ENCODE results near the gene ERAS. TPM values are rescaled to one million over a fixed set of nuclear protein-coding genes. Genes with fewer than 3 reads are reported as not detected.

ERAS gene
- total RNA-seq, 1 donor from 2014 or later, result not detected

- H3K4me3 ChIP-seq (ENCODE audit: insufficient read depth, low read depth, low read length), result no peak overlapping the region
- no peaks in the 10 kb centered on the region for H3K27me3 Mint-ChIP-seq (ENCODE audit: low read depth, unreplicated experiment)
- DNase-seq (ENCODE audit: low read depth) (no peak), FAIRE-seq (no peak)
- no peaks in the 10 kb centered on the region for H3K27me3 ChIP-seq (ENCODE audit: insufficient read depth, low read length)
- H3K4me2 ChIP-seq (ENCODE audit: low read length), result no peak overlapping the region
- H3K4me3 Mint-ChIP-seq (ENCODE audit: unreplicated experiment), result no peak overlapping the region
- H3K79me2 ChIP-seq (ENCODE audit: insufficient read depth, low read length), result no peaks in the 10 kb centered on the region
- no peaks in the 10 kb centered on the region for H3K9me3 ChIP-seq (ENCODE audit: insufficient read depth, low read depth, low read length)
- no peak overlapping the region for H2AFZ ChIP-seq (ENCODE audit: low read depth, low read length)
- H3K9me3 Mint-ChIP-seq (ENCODE audit: unreplicated experiment), result no peaks in the 10 kb centered on the region
- H3K9ac ChIP-seq (ENCODE audit: low read length), result no peak overlapping the region
- no peaks in the 10 kb centered on the region for H3K4me1 Mint-ChIP-seq (ENCODE audit: low read depth, unreplicated experiment)
- no peak for TF ChIP-seq EZH2 (IDR thresholded peaks at IDR 0.05; ENCODE audit: insufficient read depth, low read length)
- TF ChIP-seq, protein P1, sequence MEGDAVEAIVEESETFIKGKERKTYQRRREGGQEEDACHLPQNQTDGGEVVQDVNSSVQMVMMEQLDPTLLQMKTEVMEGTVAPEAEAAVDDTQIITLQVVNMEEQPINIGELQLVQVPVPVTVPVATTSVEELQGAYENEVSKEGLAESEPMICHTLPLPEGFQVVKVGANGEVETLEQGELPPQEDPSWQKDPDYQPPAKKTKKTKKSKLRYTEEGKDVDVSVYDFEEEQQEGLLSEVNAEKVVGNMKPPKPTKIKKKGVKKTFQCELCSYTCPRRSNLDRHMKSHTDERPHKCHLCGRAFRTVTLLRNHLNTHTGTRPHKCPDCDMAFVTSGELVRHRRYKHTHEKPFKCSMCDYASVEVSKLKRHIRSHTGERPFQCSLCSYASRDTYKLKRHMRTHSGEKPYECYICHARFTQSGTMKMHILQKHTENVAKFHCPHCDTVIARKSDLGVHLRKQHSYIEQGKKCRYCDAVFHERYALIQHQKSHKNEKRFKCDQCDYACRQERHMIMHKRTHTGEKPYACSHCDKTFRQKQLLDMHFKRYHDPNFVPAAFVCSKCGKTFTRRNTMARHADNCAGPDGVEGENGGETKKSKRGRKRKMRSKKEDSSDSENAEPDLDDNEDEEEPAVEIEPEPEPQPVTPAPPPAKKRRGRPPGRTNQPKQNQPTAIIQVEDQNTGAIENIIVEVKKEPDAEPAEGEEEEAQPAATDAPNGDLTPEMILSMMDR (IDR thresholded peaks at IDR 0.05; ENCODE audit: insufficient read depth, low read depth, low read length), result no peak
- H3K36me3 Mint-ChIP-seq (ENCODE audit: low read depth, unreplicated experiment), result peaks cover 4% of the 10 kb centered on the region
- no peaks in the 10 kb centered on the region for H3K4me1 ChIP-seq (ENCODE audit: insufficient read depth, low read length)
- H3K27ac Mint-ChIP-seq (ENCODE audit: unreplicated experiment), result no peak overlapping the region
- H3K36me3 ChIP-seq (ENCODE audit: insufficient read depth, low read length), result no peaks in the 10 kb centered on the region
- no peak overlapping the region for H3K27ac ChIP-seq (ENCODE audit: low read depth, low read length)
- H4K20me1 ChIP-seq (ENCODE audit: insufficient read depth, low read length), result no peaks in the 10 kb centered on the region
Measured at GRCh38 chrX:48823053-48823452, 3.3 kb upstream of the ERAS start.

DNA sequence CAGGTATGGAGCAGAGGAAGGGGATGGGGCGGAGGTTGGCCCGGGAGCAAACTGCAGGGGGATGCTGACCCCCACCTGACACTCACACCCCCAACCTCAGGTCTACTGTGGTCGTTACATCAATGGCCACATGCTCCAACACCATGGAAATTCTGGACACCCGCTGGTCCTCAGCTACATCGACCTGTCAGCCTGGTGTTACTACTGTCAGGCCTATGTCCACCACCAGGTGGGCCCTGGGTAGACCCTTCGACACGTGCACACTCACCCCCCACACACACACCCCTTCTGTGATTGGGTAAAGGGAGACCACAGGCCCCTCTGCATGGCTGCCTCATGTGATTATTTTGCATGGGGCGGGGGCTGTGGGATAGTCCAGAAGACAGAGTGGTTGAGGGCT is 2.2 kb upstream of the ERAS start:
- no peak for DNase-seq (ENCODE audit: low read depth)
- no peak overlapping the region for H3K4me2 ChIP-seq (ENCODE audit: low read length)
- no peak overlapping the region for H3K27ac ChIP-seq (ENCODE audit: low read depth, low read length)
- no peaks in the 10 kb centered on the region for H3K4me1 ChIP-seq (ENCODE audit: insufficient read depth, low read length)
- H3K79me2 ChIP-seq (ENCODE audit: insufficient read depth, low read length), result no peaks in the 10 kb centered on the region
- no peaks in the 10 kb centered on the region for H3K36me3 ChIP-seq (ENCODE audit: insufficient read depth, low read length)
- H3K9me3 Mint-ChIP-seq (ENCODE audit: unreplicated experiment), result no peaks in the 10 kb centered on the region
- H3K27me3 ChIP-seq (ENCODE audit: insufficient read depth, low read length), result no peaks in the 10 kb centered on the region
- no peak overlapping the region for H3K9ac ChIP-seq (ENCODE audit: low read length)
- no peaks in the 10 kb centered on the region for H4K20me1 ChIP-seq (ENCODE audit: insufficient read depth, low read length)
- H3K9me3 ChIP-seq (ENCODE audit: insufficient read depth, low read depth, low read length), result no peaks in the 10 kb centered on the region
- H3K27ac Mint-ChIP-seq (ENCODE audit: unreplicated experiment), result no peak overlapping the region
- H3K4me1 Mint-ChIP-seq (ENCODE audit: low read depth, unreplicated experiment), result no peaks in the 10 kb centered on the region
- H3K4me3 Mint-ChIP-seq (ENCODE audit: unreplicated experiment), result no peak overlapping the region
- no peak overlapping the region for H3K4me3 ChIP-seq (ENCODE audit: insufficient read depth, low read depth, low read length)
- TF ChIP-seq, protein P1 (IDR thresholded peaks at IDR 0.05; ENCODE audit: insufficient read depth, low read depth, low read length), result no peak
- TF ChIP-seq EZH2 (IDR thresholded peaks at IDR 0.05; ENCODE audit: insufficient read depth, low read length), result no peak
- no peak overlapping the region for H2AFZ ChIP-seq (ENCODE audit: low read depth, low read length)
- peaks cover 4% of the 10 kb centered on the region for H3K36me3 Mint-ChIP-seq (ENCODE audit: low read depth, unreplicated experiment)
- no peak for FAIRE-seq
- H3K27me3 Mint-ChIP-seq (ENCODE audit: low read depth, unreplicated experiment), result no peaks in the 10 kb centered on the region

GRCh38 chrX:48826876-48827653 is 752 bp downstream of the ERAS start:
- Mint-ChIP-seq H3K27ac (ENCODE audit: unreplicated experiment) (no peak overlapping the region), H3K4me3 (ENCODE audit: unreplicated experiment) (no peak overlapping the region), H3K9me3 (ENCODE audit: unreplicated experiment) (no peaks in the 10 kb centered on the region)

More at GRCh38 chrX:48826876-48827653, 752 bp downstream of the ERAS start:
- Histone ChIP-seq H3K79me2 (ENCODE audit: insufficient read depth, low read length) (no peaks in the 10 kb centered on the region), H3K9ac (ENCODE audit: low read length) (no peak overlapping the region), H3K4me2 (ENCODE audit: low read length) (no peak overlapping the region), H3K36me3 (ENCODE audit: insufficient read depth, low read length) (no peaks in the 10 kb centered on the region), H3K9me3 (ENCODE audit: insufficient read depth, low read depth, low read length) (no peaks in the 10 kb centered on the region), H3K4me1 (ENCODE audit: insufficient read depth, low read length) (no peaks in the 10 kb centered on the region), H3K4me3 (ENCODE audit: insufficient read depth, low read depth, low read length) (no peak overlapping the region), H3K27me3 (ENCODE audit: insufficient read depth, low read length) (no peaks in the 10 kb centered on the region), H4K20me1 (ENCODE audit: insufficient read depth, low read length) (no peaks in the 10 kb centered on the region), H3K27ac (ENCODE audit: low read depth, low read length) (no peak overlapping the region), H2AFZ (ENCODE audit: low read depth, low read length) (no peak overlapping the region)
- FAIRE-seq (no peak), DNase-seq (ENCODE audit: low read depth) (no peak)
- Mint-ChIP-seq H3K4me1 (ENCODE audit: low read depth, unreplicated experiment) (no peaks in the 10 kb centered on the region), H3K36me3 (ENCODE audit: low read depth, unreplicated experiment) (peaks cover 7% of the 10 kb centered on the region), H3K27me3 (ENCODE audit: low read depth, unreplicated experiment) (peaks cover 9% of the 10 kb centered on the region)
- no peak for TF ChIP-seq EZH2 (IDR thresholded peaks at IDR 0.05; ENCODE audit: insufficient read depth, low read length)
- TF ChIP-seq, protein P1 (IDR thresholded peaks at IDR 0.05; ENCODE audit: insufficient read depth, low read depth, low read length), result no peak
